GM21576 (cell line): ENCODE measurements around the gene PHRF1.
"Not testable (repeated sequence)": the region's sequence is repeated elsewhere in the genome, so short reads cannot be mapped to it uniquely, and the experiment has no call there.

Source experiments
- ATAC-seq: cut with Tn5 transposase; IDR thresholded peaks from one replicate; pipeline ENCODE4 v1.9.1; 2021; ENCODE audit warnings: mild to moderate bottlenecking, moderate library complexity; ENCODE audit not compliant: unreplicated experiment

The PHRF1 gene

DNA sequence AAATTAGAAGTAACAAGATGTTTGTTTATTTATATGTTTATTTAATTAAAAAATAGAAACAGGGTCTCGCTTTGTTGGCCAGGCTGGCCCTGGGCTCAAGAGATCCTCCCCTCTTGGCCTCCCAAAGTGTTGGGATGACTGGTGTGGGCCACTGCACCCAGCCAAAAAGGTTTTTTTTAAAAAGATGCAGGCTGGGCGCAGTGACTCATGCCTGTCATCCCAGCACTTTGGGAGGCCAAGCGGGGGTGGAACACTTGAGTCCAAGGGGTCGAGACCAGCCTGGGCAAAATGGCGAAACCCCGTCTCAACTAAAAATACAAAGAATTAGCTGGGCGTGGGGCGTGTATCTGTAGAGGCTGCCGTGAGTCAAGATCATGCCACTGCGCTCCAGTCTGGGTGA lies 74.2 kb downstream of the PHRF1 start:
- ATAC-seq, result no peak

DNA sequence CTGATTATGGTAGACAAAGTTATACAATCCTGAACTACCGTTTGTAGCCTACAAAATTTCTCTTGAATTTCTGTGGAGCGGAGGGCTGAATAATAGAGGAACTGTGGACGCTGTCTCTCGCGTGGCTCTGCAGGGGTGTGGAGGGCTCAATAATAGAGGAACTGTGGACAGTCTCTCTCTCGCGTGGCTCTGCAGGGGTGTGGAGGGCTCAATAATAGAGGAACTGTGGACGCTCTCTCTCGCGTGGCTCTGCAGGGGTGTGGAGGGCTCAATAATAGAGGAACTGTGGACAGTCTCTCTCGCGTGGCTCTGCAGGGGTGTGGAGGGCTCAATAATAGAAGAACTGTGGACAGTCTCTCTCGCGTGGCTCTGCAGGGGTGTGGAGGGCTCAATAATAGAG lies 76.9 kb downstream of the PHRF1 start:
- not testable (repeated sequence) for ATAC-seq

- ATAC-seq, result no peak
Measured at GRCh38 chr11:653837-654236, 77.6 kb downstream of the PHRF1 start.

- ATAC-seq, result not testable (repeated sequence)
Measured at GRCh38 chr11:654444-654843, 78.2 kb downstream of the PHRF1 start.

DNA sequence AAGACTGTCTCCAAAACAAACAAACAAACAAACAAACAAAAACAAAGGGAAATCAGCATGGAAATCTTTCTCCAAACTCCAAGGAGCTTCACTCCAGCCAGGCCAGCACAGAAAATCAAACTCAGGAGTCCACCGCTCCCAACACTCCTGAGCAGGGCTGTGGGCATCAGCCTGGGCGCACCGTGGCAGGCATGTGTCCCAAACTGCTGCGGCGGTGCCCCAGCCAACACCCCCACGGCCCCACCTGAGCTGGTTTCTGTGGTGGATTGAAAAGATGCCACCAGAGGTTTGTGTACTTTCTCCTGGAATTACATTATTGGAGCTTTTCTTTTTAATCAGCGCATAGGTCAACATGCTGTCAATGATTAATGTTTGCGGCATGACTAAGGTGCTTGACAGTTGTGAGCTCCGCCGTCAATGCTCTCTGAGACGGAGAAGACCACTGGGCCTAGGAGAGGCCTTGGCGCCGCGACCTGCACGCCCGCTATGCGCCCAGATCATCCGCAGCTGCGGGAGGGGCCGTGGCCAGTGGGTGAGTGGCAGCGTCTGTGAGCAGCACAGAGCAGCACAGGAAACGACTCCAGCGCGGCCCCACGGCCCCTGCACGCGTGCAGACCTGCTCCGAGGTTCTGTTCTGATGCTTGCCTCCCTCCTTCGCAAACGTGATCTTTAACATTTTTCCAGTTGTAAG lies 78.9 kb downstream of the PHRF1 start:
- no peak for ATAC-seq

DNA sequence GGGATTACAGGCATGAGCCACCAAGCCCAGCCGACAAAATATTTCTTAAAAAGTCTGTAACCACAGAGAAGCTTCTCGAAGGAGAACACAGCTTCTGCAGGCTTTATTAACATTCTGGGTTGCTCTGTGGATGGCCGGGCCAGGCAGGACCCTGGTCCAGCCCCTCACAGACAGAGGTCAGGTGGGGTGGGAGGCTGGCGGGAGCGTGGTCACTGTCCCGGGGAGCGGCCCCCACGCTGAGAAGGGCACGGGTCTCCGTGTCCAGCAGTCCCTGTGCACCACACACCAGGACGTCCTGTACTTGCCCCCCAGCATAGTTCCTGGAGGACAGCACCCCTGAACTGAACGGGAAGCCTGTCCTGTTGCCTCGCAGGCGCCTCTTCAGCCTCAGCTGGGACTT lies 80.2 kb downstream of the PHRF1 start:
- no peak for ATAC-seq

GRCh38 chr11:656866-657265 lies 80.6 kb downstream of the PHRF1 start:
- no peak for ATAC-seq

DNA sequence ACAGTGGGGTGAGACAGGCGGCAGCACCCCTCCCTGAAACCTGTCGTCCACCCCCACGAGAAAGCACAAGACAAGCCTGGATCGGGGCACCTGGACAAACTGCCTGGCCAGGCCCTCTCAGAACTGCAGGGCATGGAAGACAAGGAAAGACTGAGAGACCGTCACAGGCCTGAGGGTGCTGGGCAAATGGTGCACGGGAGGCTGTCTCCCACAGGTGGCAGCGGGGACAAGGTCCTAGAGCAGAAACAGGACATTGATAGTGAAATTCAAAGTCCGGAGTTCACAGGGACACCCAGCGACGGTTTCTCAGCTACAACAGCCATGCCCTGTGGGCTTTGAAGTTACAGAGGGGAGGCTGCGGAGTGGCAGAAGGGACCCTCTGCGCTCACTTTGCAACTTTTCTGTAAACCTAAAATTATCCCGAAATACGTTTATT lies 81.4 kb downstream of the PHRF1 start:
- no peak for ATAC-seq

- no peak for ATAC-seq
Measured at GRCh38 chr11:659532-660085, 83.3 kb downstream of the PHRF1 start.

DNA sequence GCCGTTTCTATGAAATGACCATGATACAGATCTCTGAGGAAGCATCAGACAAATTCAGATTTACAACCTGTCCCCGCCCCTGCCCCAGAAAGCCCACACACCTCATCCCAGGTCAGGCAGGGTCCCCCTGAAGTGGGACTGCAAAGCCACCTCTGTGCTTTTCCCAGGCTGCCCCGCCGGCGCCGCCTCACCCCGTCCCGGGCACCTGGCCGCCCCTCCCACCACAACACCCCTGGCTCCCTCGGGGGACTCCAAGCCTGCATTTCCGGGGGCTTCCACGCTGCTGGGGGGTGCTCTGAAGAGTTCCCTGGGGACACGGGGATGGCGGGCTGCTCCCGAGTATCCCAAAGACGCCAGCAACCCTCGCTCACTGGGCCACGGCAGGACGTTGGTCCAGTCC lies 84.0 kb downstream of the PHRF1 start:
- no peak for ATAC-seq

DNA sequence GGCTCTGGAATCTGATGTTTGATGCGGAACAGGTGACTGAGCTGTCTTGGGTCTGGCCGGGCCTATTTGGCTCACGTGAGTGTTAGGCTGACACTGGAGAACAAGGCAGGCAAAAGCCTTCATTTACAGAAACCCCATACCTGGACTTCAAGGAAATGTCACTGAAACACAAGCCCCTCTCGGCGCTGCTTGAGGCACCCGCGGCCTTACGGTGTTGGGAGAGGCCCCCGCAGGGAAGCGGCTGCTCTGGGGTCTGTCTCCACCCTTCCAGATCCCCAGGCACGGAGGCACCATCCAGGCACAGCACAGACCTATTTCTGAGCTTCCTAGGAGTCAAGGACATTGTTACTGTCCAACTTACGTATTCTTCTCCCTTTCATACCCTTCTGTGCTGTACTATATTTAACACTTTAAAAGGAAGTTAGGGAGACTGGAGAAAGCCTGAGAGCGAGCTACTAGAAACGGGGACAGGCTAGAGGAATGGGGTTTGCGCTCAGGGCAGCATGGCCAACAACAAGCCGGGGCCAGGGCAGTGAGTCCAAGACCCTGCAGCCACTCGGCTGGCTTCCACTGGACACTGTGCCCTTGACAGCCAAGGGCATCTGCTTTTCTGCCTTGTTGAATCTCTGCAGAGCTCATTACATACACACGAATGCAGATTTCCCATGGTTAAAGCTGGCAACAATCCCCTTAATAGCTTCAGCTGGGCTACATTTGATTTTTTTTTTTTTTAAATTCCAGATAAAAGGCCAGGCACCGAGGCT lies 84.6 kb downstream of the PHRF1 start:
- no peak for ATAC-seq
